Measurements from ENCODE around the gene CASD1. TPM values are rescaled to one million over a fixed set of nuclear protein-coding genes. Genes with fewer than 3 reads are reported as not detected.

CASD1 gene
- total and polyA plus RNA-seq, 7 donors: 9.2 to 20.1 (median 12.0) TPM

DNA sequence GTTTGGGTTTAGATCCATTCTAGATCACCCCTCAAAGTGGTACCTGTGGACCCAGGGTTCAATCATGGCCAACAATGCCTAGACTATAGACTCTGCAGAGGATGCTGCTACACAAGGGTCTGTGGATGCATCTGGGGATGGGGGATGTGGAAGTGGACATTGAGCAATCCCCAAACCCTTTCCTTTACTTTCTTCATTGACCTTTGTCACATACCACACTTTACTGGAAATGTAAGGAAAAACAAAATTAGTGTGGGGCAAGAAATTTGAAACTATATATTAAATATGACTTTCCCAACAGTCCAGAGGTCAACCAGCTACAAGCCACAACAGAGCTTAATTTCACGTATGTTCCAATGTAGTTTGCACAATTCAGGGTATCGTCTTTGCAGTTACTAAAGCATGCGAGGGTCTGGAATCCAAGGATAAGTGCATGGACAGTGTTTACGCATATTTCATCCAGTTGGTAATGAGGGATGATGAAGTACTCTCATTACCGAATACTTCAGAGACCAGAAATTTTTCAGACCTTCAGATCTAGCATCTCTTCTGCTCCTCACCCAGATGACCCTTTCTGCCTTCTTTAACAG is 33.3 kb upstream of the CASD1 start:
- TF ChIP-seq, protein P1, sequence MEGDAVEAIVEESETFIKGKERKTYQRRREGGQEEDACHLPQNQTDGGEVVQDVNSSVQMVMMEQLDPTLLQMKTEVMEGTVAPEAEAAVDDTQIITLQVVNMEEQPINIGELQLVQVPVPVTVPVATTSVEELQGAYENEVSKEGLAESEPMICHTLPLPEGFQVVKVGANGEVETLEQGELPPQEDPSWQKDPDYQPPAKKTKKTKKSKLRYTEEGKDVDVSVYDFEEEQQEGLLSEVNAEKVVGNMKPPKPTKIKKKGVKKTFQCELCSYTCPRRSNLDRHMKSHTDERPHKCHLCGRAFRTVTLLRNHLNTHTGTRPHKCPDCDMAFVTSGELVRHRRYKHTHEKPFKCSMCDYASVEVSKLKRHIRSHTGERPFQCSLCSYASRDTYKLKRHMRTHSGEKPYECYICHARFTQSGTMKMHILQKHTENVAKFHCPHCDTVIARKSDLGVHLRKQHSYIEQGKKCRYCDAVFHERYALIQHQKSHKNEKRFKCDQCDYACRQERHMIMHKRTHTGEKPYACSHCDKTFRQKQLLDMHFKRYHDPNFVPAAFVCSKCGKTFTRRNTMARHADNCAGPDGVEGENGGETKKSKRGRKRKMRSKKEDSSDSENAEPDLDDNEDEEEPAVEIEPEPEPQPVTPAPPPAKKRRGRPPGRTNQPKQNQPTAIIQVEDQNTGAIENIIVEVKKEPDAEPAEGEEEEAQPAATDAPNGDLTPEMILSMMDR (IDR thresholded peaks at IDR 0.05): no peak
- 83 to 90% (median 86%) methylated on average over 5 of the region's 5 CpGs for WGBS, 3 donors

DNA sequence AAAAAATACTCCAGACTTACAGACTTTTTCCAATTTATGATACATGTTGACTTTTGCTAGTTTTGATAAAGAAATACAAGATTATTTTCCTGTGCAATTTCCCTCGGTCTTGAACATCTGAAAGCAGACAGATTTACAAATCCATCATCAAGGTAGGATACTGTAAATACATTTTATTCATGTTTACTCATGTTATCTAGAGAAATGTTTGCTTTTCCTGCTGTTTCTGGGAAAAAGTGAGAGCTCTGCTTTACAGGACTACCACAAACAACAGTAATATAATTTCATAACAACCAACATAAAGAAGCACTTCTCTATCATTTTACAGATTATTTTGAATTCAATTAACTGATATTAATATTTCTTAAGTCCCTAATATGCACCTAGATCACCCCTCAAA is 31.7 kb upstream of the CASD1 start:
- DNase-seq (no peak), ATAC-seq (no peak)
- Histone ChIP-seq H3K27me3 (ENCODE audit: insufficient read depth in 3 of 3, low read length in 2 of 3) (no peaks in the 10 kb centered on the region), H3K4me3 (no peak overlapping the region), H3K4me1 (no peaks in the 10 kb centered on the region), H3K27ac (no peak overlapping the region), H3K36me3 (ENCODE audit: insufficient read depth in 1 of 2, low read depth in 1 of 2) (no peaks in the 10 kb centered on the region), H3K9me3 (no peaks in the 10 kb centered on the region)
- TF ChIP-seq, protein P1 (IDR thresholded peaks at IDR 0.05): no peak
- 80 to 85% (median 84%) methylated on average over 1 of the region's 1 CpG for WGBS, 3 donors
- intact Hi-C loops (cut with DNase I): no loop called here

More for the DNA sequence above, 33.3 kb upstream of the CASD1 start:
- DNase-seq (no peak), ATAC-seq (no peak)
- Histone ChIP-seq H3K4me1 (no peaks in the 10 kb centered on the region), H3K36me3 (ENCODE audit: insufficient read depth in 1 of 2, low read depth in 1 of 2) (no peaks in the 10 kb centered on the region), H3K9me3 (peaks cover 13% of the 10 kb centered on the region), H3K4me3 (no peak overlapping the region), H3K27me3 (ENCODE audit: insufficient read depth in 3 of 3, low read length in 2 of 3) (no peaks in the 10 kb centered on the region), H3K27ac (no peak overlapping the region)
- intact Hi-C loops (cut with DNase I): no loop called here

DNA sequence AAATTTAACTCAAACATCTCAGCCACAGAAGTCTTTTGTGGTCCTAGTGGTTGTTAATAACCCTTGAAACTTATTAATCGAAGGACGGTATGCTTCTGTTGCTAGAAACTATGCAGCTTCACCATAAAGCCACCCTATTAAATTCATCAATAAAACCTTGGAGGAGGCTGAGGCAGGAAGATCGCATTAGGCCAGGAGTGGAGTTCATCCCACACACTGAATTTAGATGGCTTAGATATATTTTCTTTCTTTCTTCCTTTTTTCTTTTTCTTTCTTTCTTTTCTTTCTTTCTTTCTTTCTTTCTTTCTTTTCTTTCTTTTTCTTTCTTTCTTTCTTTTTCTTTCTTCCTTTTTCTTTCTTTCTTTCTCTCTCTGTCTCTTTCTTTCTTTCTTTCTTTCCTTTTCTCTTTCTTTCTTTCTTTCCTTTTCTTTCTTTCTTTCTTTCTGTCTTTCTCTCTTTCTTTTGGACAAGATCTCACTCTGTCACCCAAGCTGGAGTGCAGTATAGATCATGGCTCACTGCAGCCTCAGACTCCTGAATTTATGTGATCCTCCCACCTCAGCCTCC is 30.9 kb upstream of the CASD1 start:
- intact Hi-C loops (cut with DNase I): no loop called here
- no peaks in the 10 kb centered on the region for H3K4me1 ChIP-seq
- WGBS, 3 donors: 74 to 98% (median 95%) methylated on average over 3 of the region's 3 CpGs

DNA sequence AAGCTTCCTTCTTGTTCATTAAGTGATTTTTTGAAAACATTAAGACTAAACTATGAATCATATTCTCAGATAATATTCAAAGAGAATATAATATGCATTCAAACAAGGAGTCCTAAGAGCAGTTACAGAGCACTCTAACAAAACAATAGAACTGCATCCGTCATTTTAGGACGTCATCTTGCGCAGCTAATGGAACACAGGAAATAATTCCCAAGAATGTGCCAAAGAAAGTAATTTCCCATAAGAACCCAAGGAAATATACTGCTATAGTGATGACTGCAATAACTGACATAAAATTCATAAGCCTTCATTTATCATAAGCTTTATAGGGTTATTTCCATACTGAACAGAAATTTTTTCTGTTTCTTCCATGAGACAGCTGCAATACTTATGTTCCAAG is 28.3 kb upstream of the CASD1 start:
- H3K27ac ChIP-seq: no peak overlapping the region
- H3K36me3 ChIP-seq (ENCODE audit: insufficient read depth in 1 of 2, low read depth in 1 of 2): no peaks in the 10 kb centered on the region
- ATAC-seq: no peak
- H3K27me3 ChIP-seq (ENCODE audit: insufficient read depth in 3 of 3, low read length in 2 of 3): no peaks in the 10 kb centered on the region
- no peaks in the 10 kb centered on the region for H3K4me1 ChIP-seq
- TF ChIP-seq, protein P1 (IDR thresholded peaks at IDR 0.05): no peak
- DNase-seq: no peak
- intact Hi-C loops (cut with DNase I): no loop called here
- no peaks in the 10 kb centered on the region for H3K9me3 ChIP-seq
- 57 to 68% (median 63%) methylated on average over 3 of the region's 3 CpGs for WGBS, 3 donors
- H3K4me3 ChIP-seq: no peak overlapping the region

More for the DNA sequence above, 30.9 kb upstream of the CASD1 start:
- H3K27ac ChIP-seq: no peak overlapping the region
- TF ChIP-seq, protein P1 (IDR thresholded peaks at IDR 0.05): no peak
- no peak overlapping the region for H3K4me3 ChIP-seq
- no peaks in the 10 kb centered on the region for H3K36me3 ChIP-seq (ENCODE audit: insufficient read depth in 1 of 2, low read depth in 1 of 2)
- H3K27me3 ChIP-seq (ENCODE audit: insufficient read depth in 3 of 3, low read length in 2 of 3): no peaks in the 10 kb centered on the region
- no peak for DNase-seq
- no peaks in the 10 kb centered on the region for H3K9me3 ChIP-seq
- ATAC-seq: no peak

DNA sequence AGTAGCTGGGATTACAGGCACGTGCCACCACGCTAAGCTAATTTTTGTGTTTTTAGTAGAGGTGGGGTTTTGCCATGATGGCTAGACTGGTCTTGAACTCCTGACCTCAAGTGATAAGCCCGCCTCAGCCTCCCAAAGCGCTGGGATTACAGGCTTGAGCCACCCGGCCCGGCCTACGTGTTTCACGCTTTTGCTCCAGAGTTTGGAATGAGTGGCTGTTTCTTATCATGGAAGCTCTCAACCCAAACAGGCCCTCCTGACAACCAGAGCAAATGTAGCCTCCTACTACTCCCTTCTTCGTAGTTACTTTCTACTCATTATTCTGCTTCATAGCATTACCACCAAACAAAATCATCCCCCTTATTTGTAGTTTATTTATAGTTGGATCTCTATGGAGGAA is 26.8 kb upstream of the CASD1 start:
- intact Hi-C loops (cut with DNase I): no loop called here
- Histone ChIP-seq H3K9me3 (no peaks in the 10 kb centered on the region), H3K4me3 (no peak overlapping the region), H3K4me1 (no peaks in the 10 kb centered on the region), H3K27ac (no peak overlapping the region), H3K36me3 (ENCODE audit: insufficient read depth in 1 of 2, low read depth in 1 of 2) (no peaks in the 10 kb centered on the region), H3K27me3 (ENCODE audit: insufficient read depth in 3 of 3, low read length in 2 of 3) (no peaks in the 10 kb centered on the region)
- ATAC-seq: no peak
- no peak for DNase-seq
- TF ChIP-seq, protein P1 (IDR thresholded peaks at IDR 0.05): no peak
- 83 to 93% (median 86%) methylated on average over 9 of the region's 9 CpGs for WGBS, 3 donors
